ENCODE measurements around the gene SRRM3.

SRRM3 gene

DNA sequence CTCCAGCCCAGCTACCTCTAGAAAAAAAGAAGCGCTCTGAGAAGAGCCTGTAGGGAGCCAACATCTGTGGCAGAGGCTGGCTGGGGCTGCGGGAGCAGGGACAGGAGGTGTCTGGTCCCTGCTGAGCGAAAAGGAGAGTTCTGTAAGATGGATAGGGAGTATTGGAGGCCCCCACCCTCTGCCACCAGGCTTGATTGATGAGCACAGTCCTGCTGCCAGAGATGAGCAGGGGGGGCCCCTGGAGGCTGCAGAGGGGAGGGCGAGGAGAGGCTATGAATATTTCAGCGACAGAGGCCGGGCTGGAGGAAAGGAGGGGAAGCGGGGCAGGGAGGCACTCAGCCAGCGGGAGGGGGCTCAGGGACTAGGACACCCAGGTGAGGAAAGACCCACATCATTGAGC, 56.3 kb downstream of the SRRM3 start:
- no peak for DNase-seq (ENCODE audit: low read depth)
- H3K4me3 ChIP-seq (ENCODE audit: low read depth, low read length) = no peak overlapping the region
- TF ChIP-seq, protein P1, sequence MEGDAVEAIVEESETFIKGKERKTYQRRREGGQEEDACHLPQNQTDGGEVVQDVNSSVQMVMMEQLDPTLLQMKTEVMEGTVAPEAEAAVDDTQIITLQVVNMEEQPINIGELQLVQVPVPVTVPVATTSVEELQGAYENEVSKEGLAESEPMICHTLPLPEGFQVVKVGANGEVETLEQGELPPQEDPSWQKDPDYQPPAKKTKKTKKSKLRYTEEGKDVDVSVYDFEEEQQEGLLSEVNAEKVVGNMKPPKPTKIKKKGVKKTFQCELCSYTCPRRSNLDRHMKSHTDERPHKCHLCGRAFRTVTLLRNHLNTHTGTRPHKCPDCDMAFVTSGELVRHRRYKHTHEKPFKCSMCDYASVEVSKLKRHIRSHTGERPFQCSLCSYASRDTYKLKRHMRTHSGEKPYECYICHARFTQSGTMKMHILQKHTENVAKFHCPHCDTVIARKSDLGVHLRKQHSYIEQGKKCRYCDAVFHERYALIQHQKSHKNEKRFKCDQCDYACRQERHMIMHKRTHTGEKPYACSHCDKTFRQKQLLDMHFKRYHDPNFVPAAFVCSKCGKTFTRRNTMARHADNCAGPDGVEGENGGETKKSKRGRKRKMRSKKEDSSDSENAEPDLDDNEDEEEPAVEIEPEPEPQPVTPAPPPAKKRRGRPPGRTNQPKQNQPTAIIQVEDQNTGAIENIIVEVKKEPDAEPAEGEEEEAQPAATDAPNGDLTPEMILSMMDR (IDR thresholded peaks at IDR 0.05; ENCODE audit: insufficient read depth, low read depth, low read length, missing control alignments) = no peak

DNA sequence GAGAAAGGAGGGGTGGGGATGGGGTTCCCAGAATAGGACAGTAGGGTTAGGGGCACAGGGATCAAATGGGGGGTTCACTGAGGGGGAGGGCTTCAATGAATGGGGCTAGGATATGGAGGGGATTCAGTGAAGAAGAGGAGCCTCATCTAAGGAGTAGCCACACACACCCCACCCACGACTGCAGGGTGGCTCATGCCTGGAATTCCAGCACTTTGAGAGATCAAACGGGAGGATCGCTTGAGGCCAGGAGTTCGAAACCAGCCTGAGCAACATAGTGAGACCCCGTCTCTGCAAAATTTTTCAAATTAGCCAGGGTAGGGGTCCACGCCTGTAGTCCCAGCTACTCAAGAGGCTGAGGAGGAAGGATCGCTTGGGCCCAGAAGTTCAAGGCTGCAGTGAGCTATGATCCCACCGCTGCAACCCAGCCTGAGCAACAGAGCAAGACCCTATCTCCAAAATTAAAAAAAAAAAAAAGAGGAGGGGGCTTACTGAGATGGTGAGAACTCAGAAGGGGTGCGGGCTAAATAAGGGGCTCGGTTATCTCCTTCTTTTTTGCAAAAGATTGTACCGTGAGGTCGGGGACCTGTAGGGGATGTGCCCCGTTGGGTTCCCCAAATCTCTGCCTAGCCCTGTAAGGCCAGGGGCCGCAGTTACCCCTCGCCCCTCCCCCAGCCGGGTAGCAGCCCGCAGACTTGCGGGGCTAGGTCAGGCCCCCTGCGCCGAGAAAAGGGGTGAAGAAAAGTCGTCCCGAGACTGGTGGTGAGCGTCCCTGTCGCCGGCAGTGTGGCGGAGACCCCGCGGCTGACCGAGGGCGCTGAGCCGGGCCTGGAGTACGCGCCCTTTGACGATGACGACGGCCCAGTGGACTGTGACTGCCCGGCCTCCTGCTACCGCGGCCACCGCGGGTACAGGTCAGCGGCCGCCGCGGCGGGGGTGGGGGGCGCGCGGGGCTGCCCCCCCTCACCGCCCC, 57.7 kb downstream of the SRRM3 start:
- no peak overlapping the region for H3K4me3 ChIP-seq (ENCODE audit: low read depth, low read length)
- DNase-seq (ENCODE audit: low read depth) = no peak
- TF ChIP-seq, protein P1 (IDR thresholded peaks at IDR 0.05; ENCODE audit: insufficient read depth, low read depth, low read length, missing control alignments) = no peak

GRCh38 chr7:76260171-76260703, 58.5 kb downstream of the SRRM3 start:
- TF ChIP-seq, protein P1 (IDR thresholded peaks at IDR 0.05; ENCODE audit: insufficient read depth, low read depth, low read length, missing control alignments) = no peak
- no peak overlapping the region for H3K4me3 ChIP-seq (ENCODE audit: low read depth, low read length)
- DNase-seq (ENCODE audit: low read depth) = peak; percentile 59

- TF ChIP-seq, protein P1 (IDR thresholded peaks at IDR 0.05; ENCODE audit: insufficient read depth, low read depth, low read length, missing control alignments) = no peak
- H3K4me3 ChIP-seq (ENCODE audit: low read depth, low read length) = no peak overlapping the region
- no peak for DNase-seq (ENCODE audit: low read depth)
Observed at GRCh38 chr7:76261329-76261728, 59.6 kb downstream of the SRRM3 start.

GRCh38 chr7:76261931-76262330, 60.2 kb downstream of the SRRM3 start:
- H3K4me3 ChIP-seq (ENCODE audit: low read depth, low read length) = no peak overlapping the region
- TF ChIP-seq, protein P1 (IDR thresholded peaks at IDR 0.05; ENCODE audit: insufficient read depth, low read depth, low read length, missing control alignments) = no peak
- no peak for DNase-seq (ENCODE audit: low read depth)

GRCh38 chr7:76262683-76263402, 61.1 kb downstream of the SRRM3 start:
- TF ChIP-seq, protein P1 (IDR thresholded peaks at IDR 0.05; ENCODE audit: insufficient read depth, low read depth, low read length, missing control alignments) = peak; percentile 75
- H3K4me3 ChIP-seq (ENCODE audit: low read depth, low read length) = no peak overlapping the region
- peak; percentile 65 for DNase-seq (ENCODE audit: low read depth)

Data from GM12865 (cell line).